HEK293 (cell line): ENCODE measurements around the gene RCAN2.

Experiments used
- CTCF ChIA-PET: fragments of 350-600 bp; formaldehyde crosslinking; extraction: SDS; loops from one replicate; lab custom pipeline; 2021; ENCODE audit warnings: antibody characterized with exemption; lab: Yijun Ruan, JAX
- POLR2A ChIA-PET: fragments of 300-600 bp; formaldehyde crosslinking; extraction: SDS; loops from one replicate; lab custom pipeline; 2020; ENCODE audit warnings: antibody characterized with exemption, inconsistent platforms; lab: Yijun Ruan, JAX
- H3K27ac ChIP-seq: fragments of 200-500 bp; sonication (Bioruptor generic); 2 replicates; pipeline ENCODE4 v1.5.1; 2014; ENCODE audit warnings: low read depth, low read length, control low read depth, inconsistent platforms; ENCODE audit errors: extremely low read depth
- H3K36me3 ChIP-seq, 2 experiments: fragments of 200-500 bp in 1 of 2; sonication (Bioruptor generic) in 1 of 2; 1 replicate in 1 of 2; 2 replicates in 1 of 2; pipeline ENCODE4 v1.5.1; 2014 to 2017; ENCODE audit warnings: inconsistent platforms in 2 of 2, low read length in 2 of 2; ENCODE audit not compliant: control insufficient read depth in 2 of 2, insufficient read depth in 1 of 2
- H3K4me1 ChIP-seq: fragments of 200-500 bp; sonication (Bioruptor generic); 2 replicates; pipeline ENCODE4 v1.5.1; 2014; ENCODE audit warnings: mild to moderate bottlenecking, low read length, inconsistent platforms; ENCODE audit not compliant: control insufficient read depth, insufficient read depth
- H3K4me3 ChIP-seq: 2 replicates; pipeline ENCODE4 v1.5.1; 2011; ENCODE audit warnings: low read depth, mild to moderate bottlenecking, control low read depth, low read length, moderate library complexity
- H3K9me3 ChIP-seq: fragments of 200-500 bp; sonication (Bioruptor generic); 2 replicates; pipeline ENCODE4 v1.5.1; 2014; ENCODE audit warnings: low read depth, low read length, inconsistent platforms; ENCODE audit not compliant: control insufficient read depth, insufficient read depth
- GLIS2 ChIP-seq: fragments of 450-650 bp; formaldehyde crosslinking; IDR thresholded peaks from 2 replicates; pipeline ENCODE4 v1.5.1; 2016; ENCODE audit warnings: missing biosample characterization, missing genetic modification characterization
- KLF10 ChIP-seq: fragments of 450-650 bp; IDR thresholded peaks from 2 replicates; pipeline ENCODE4 v1.5.1; 2018; ENCODE audit warnings: missing biosample characterization, mild to moderate bottlenecking, missing genetic modification characterization
- PRDM10 ChIP-seq: fragments of 450-650 bp; formaldehyde crosslinking; IDR thresholded peaks from 2 replicates; pipeline ENCODE4 v1.5.1; 2016; ENCODE audit warnings: missing biosample characterization, missing genetic modification characterization
- SCRT1 ChIP-seq: fragments of 450-650 bp; formaldehyde crosslinking; IDR thresholded peaks from 2 replicates; pipeline ENCODE4 v1.5.1; 2016; ENCODE audit warnings: missing biosample characterization, missing genetic modification characterization, borderline replicate concordance
- SP3 ChIP-seq: fragments of 450-650 bp; formaldehyde crosslinking; IDR thresholded peaks from 2 replicates; pipeline ENCODE4 v1.5.1; 2016; ENCODE audit warnings: missing biosample characterization, missing genetic modification characterization
- YY2 ChIP-seq: fragments of 450-650 bp; formaldehyde crosslinking; IDR thresholded peaks from 2 replicates; pipeline ENCODE4 v1.5.1; 2016; ENCODE audit warnings: missing biosample characterization, missing genetic modification characterization
- ZBTB20 ChIP-seq: fragments of 450-650 bp; formaldehyde crosslinking; IDR thresholded peaks from 2 replicates; pipeline ENCODE4 v1.5.1; 2016; ENCODE audit warnings: missing biosample characterization, missing genetic modification characterization
- ZBTB8A ChIP-seq: fragments of 450-650 bp; formaldehyde crosslinking; IDR thresholded peaks from 2 replicates; pipeline ENCODE4 v1.5.1; 2016; ENCODE audit warnings: missing biosample characterization, missing genetic modification characterization
- ZFP69B ChIP-seq: fragments of 450-650 bp; formaldehyde crosslinking; IDR thresholded peaks from 2 replicates; pipeline ENCODE4 v1.5.1; 2016; ENCODE audit warnings: missing biosample characterization, missing genetic modification characterization
- ZNF132 ChIP-seq: fragments of 450-650 bp; formaldehyde crosslinking; IDR thresholded peaks from 2 replicates; pipeline ENCODE4 v1.5.1; 2017; ENCODE audit warnings: missing biosample characterization, missing genetic modification characterization, borderline replicate concordance
- ZNF18 ChIP-seq: fragments of 450-650 bp; formaldehyde crosslinking; IDR thresholded peaks from 2 replicates; pipeline ENCODE4 v1.5.1; 2016; ENCODE audit warnings: missing biosample characterization, missing genetic modification characterization
- ZNF2 ChIP-seq: fragments of 450-650 bp; formaldehyde crosslinking; IDR thresholded peaks from 2 replicates; pipeline ENCODE4 v1.5.1; 2016; ENCODE audit warnings: missing biosample characterization, missing genetic modification characterization
- ZNF341 ChIP-seq: fragments of 450-650 bp; formaldehyde crosslinking; IDR thresholded peaks from 2 replicates; pipeline ENCODE4; 2016; ENCODE audit warnings: low read depth, missing biosample characterization, missing genetic modification characterization
- ZNF354C ChIP-seq: fragments of 450-650 bp; formaldehyde crosslinking; IDR thresholded peaks from 2 replicates; pipeline ENCODE4 v1.5.1; 2016; ENCODE audit warnings: missing biosample characterization, missing genetic modification characterization, low read depth, borderline replicate concordance
- ZNF391 ChIP-seq: fragments of 450-650 bp; formaldehyde crosslinking; IDR thresholded peaks from 2 replicates; pipeline ENCODE4 v1.5.1; 2016; ENCODE audit warnings: low read depth, missing biosample characterization, missing genetic modification characterization, borderline replicate concordance
- ZNF558 ChIP-seq: fragments of 450-650 bp; formaldehyde crosslinking; IDR thresholded peaks from 2 replicates; pipeline ENCODE4 v1.5.1; 2016; ENCODE audit warnings: missing biosample characterization, missing genetic modification characterization
- ZNF660 ChIP-seq: fragments of 450-650 bp; IDR thresholded peaks from 2 replicates; pipeline ENCODE4 v1.5.1; 2018; ENCODE audit warnings: missing biosample characterization, mild to moderate bottlenecking, missing genetic modification characterization
- TF ChIP-seq, protein P1 (sequence below): fragments of 450-650 bp; formaldehyde crosslinking; IDR thresholded peaks from 2 replicates; pipeline ENCODE4 v1.5.1; 2016; ENCODE audit warnings: missing biosample characterization, missing genetic modification characterization
- TF ChIP-seq, protein P2 (sequence below): fragments of 450-650 bp; formaldehyde crosslinking; IDR thresholded peaks from 2 replicates; pipeline ENCODE4 v1.5.1; 2016; ENCODE audit warnings: missing biosample characterization, missing genetic modification characterization

RCAN2 gene

GRCh38 chr6:46324706-46325105, 166.5 kb downstream of the RCAN2 start:
- ChIA-PET CTCF (interaction anchor here (1.0 to 3.0 kb wide), 2 partner anchors 103 to 330 kb away, joined by 4 to 13 read pairs; no protein-coding TSS in a partner anchor), POLR2A (no interaction called here)
- H3K4me1 ChIP-seq, result peaks cover 8% of the 10 kb centered on the region
- no peak overlapping the region for H3K27ac ChIP-seq
- no peaks in the 10 kb centered on the region for H3K36me3 ChIP-seq
- TF ChIP-seq ZBTB8A (tag by site-specific recombination) (no peak), ZNF18 (tag by site-specific recombination) (no peak), ZBTB20 (no peak), ZNF660 (tag by site-specific recombination) (no peak), SCRT1 (tag by site-specific recombination) (no peak), ZNF2 (no peak), ZNF132 (tag by site-specific recombination) (no peak), SP3 (tag by site-specific recombination) (no peak), YY2 (tag by site-specific recombination) (no peak), PRDM10 (tag by site-specific recombination) (no peak), ZNF558 (tag by site-specific recombination) (no peak), ZFP69B (tag by site-specific recombination) (no peak), ZNF341 (tag by site-specific recombination) (no peak), ZNF391 (tag by site-specific recombination) (no peak), GLIS2 (tag by site-specific recombination) (no peak), KLF10 (no peak), ZNF354C (no peak)
- TF ChIP-seq, protein P1, sequence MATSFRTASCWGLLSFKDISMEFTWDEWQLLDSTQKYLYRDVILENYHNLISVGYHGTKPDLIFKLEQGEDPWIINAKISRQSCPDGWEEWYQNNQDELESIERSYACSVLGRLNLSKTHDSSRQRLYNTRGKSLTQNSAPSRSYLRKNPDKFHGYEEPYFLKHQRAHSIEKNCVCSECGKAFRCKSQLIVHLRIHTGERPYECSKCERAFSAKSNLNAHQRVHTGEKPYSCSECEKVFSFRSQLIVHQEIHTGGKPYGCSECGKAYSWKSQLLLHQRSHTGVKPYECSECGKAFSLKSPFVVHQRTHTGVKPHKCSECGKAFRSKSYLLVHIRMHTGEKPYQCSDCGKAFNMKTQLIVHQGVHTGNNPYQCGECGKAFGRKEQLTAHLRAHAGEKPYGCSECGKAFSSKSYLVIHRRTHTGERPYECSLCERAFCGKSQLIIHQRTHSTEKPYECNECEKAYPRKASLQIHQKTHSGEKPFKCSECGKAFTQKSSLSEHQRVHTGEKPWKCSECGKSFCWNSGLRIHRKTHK (tag by site-specific recombination), result no peak
- TF ChIP-seq, protein P2, sequence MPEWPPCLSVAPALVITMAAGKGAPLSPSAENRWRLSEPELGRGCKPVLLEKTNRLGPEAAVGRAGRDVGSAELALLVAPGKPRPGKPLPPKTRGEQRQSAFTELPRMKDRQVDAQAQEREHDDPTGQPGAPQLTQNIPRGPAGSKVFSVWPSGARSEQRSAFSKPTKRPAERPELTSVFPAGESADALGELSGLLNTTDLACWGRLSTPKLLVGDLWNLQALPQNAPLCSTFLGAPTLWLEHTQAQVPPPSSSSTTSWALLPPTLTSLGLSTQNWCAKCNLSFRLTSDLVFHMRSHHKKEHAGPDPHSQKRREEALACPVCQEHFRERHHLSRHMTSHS, result no peak
- no peak overlapping the region for H3K4me3 ChIP-seq
- no peaks in the 10 kb centered on the region for H3K9me3 ChIP-seq
